Naive B cell (primary cell): Measurements from ENCODE around the gene MACO1. TPM values are rescaled to one million over a fixed set of nuclear protein-coding genes. Genes with fewer than 3 reads are reported as not detected.

Experiments used
- ATAC-seq, 2 donors: fragments of 150-1000 bp; cut with Tn5 transposase; 2 replicates each; pipeline ENCODE4 v1.10.0; 2021; ENCODE audit warnings: low read depth in 2 of 2, mild to moderate bottlenecking in 2 of 2, moderate library complexity in 2 of 2
- DNase-seq: peaks from one replicate; pipeline ENCODE4 v3.0.0; 2022
- H3K27ac Mint-ChIP-seq, 6 donors: one replicate each; pipeline ENCODE4 v1.8.0; 2020 to 2022; ENCODE audit warnings: mild to moderate bottlenecking in 6 of 6, mixed read lengths in 6 of 6, moderate library complexity in 5 of 6, inconsistent platforms in 2 of 6
- H3K27me3 Mint-ChIP-seq, 3 donors: one replicate each; pipeline ENCODE4 v1.8.0; 2021 to 2022; ENCODE audit warnings: mixed read lengths in 3 of 3, mild to moderate bottlenecking in 1 of 3
- H3K36me3 Mint-ChIP-seq, 2 donors: one replicate each; pipeline ENCODE4 v1.8.0; 2020 to 2022; ENCODE audit warnings: mixed read lengths in 2 of 2, inconsistent platforms in 1 of 2, mild to moderate bottlenecking in 1 of 2
- H3K4me1 Mint-ChIP-seq, 3 donors: one replicate each; pipeline ENCODE4 v1.8.0; 2020 to 2022; ENCODE audit warnings: mixed read lengths in 3 of 3, inconsistent platforms in 1 of 3, mild to moderate bottlenecking in 1 of 3, moderate library complexity in 1 of 3
- H3K4me3 Mint-ChIP-seq, 8 donors: one replicate each; pipeline ENCODE4 v1.8.0; 2020 to 2022; ENCODE audit warnings: mild to moderate bottlenecking in 8 of 8, mixed read lengths in 8 of 8, moderate library complexity in 8 of 8, inconsistent platforms in 2 of 8
- H3K9me3 Mint-ChIP-seq, 7 donors: one replicate each; pipeline ENCODE4 v1.8.0; 2020 to 2022; ENCODE audit warnings: mixed read lengths in 7 of 7, mild to moderate bottlenecking in 5 of 7, inconsistent platforms in 2 of 7, moderate library complexity in 1 of 7
- polyA plus RNA-seq, 6 donors: library from polyadenylated mRNA; unstranded; fragments of 300-500 nt; fragmentation: Illumina TruSeq; gene quantifications; one replicate each; pipeline ENCODE4 v1.2.3, GENCODE V29; 2021; ENCODE audit warnings: low read depth in 6 of 6

The MACO1 gene
- polyA plus RNA-seq, 6 donors from 2014 or later, result 2.7 to 9.9 (median 7.2) TPM

GRCh38 chr1:25516686-25517085, 86.0 kb downstream of the MACO1 start:
- peaks cover 0 to 7% (median 7%) of the 10 kb centered on the region in 3 donors for H3K4me1 Mint-ChIP-seq

DNA sequence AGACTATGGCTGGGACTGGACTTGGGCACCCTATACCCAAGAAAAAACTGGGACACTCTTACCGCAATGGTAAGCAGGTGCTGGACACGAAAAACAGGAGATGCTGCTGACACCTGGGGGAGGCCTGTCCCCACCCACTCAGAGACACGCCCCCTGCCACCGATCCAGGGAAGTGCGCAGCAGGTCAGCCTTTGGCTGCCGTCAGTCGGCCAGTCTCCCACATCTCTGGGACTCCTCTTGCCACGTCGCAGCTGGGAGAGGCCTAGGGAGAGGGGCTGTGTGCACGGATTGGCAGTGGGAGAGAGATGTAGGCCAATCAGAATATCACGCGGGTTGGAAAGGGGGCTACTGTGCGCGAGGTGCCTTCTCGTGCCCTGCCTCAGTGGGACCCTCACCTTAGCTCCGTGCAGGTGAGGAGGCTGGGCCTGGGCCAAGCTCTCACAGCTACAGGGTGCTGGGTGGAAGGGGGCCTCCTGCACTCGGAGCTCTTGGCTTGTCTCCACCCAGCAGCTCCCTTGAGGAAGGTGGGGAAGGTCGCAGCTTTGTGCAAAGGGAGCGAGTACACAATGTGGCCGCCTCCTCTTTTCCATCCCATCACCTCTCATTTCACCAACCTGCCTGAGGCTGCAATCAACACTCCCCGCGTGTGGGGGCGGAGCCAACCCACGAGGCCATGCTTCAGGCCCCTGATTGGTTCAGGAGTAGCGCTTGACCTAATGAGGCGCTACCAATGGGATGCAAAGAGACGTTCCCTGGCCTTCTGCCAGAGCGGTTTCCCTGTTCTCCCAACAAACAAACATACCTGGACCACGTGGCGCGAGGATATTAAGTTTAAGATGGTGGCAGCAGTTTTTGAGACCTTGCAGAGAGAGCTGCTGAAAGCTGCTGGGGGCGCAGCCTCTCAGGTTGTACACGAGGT, 87.0 kb downstream of the MACO1 start:
- DNase-seq (no peak), ATAC-seq (no peak)
- no peaks in the 10 kb centered on the region for H3K36me3 Mint-ChIP-seq
- peaks cover 0 to 5% (median 0%) of the 10 kb centered on the region in 3 donors for H3K27me3 Mint-ChIP-seq
- H3K4me1 Mint-ChIP-seq, result peaks cover 0 to 7% (median 7%) of the 10 kb centered on the region in 3 donors
- no peak overlapping the region for H3K4me3 Mint-ChIP-seq
- peaks cover 0 to 8% (median 0%) of the 10 kb centered on the region in 7 donors for H3K9me3 Mint-ChIP-seq
- H3K27ac Mint-ChIP-seq, result no peak overlapping the region

More at GRCh38 chr1:25516686-25517085, 86.0 kb downstream of the MACO1 start:
- DNase-seq (no peak), ATAC-seq (no peak)
- Mint-ChIP-seq H3K27ac (no peak overlapping the region), H3K27me3 (peaks cover 0 to 5% (median 0%) of the 10 kb centered on the region in 3 donors), H3K4me3 (no peak overlapping the region), H3K9me3 (peaks cover 0 to 10% (median 0%) of the 10 kb centered on the region in 7 donors), H3K36me3 (no peaks in the 10 kb centered on the region)

DNA sequence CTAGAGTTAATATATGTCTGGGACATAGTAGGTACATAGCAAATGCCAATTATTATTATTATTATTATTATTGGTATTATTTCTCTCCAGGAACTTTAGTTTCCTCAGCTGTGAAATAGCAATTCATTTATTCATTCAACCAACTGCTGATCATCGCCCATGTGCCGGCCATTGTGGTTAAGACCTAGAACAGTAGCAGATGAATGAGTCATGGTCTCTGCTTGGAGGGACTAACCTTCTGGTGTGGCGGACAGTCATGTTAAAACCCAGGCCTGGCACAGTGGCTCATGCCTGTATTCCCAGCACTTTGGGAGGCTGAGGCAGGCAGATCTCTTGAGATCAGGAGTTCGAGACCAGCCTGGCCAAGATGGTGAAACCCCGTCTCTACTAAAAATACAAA, 88.9 kb downstream of the MACO1 start:
- Mint-ChIP-seq H3K36me3 (no peaks in the 10 kb centered on the region), H3K4me1 (peaks cover 0 to 7% (median 7%) of the 10 kb centered on the region in 3 donors), H3K9me3 (peaks cover 0 to 2% (median 0%) of the 10 kb centered on the region in 7 donors), H3K27ac (no peak overlapping the region), H3K27me3 (peaks cover 0 to 4% (median 1%) of the 10 kb centered on the region in 3 donors), H3K4me3 (no peak overlapping the region)
- DNase-seq (no peak), ATAC-seq (no peak)

- Mint-ChIP-seq H3K27ac (no peak overlapping the region), H3K4me1 (peaks cover 0 to 7% (median 7%) of the 10 kb centered on the region in 3 donors), H3K36me3 (no peaks in the 10 kb centered on the region), H3K4me3 (no peak overlapping the region), H3K27me3 (peaks cover 0 to 10% (median 0%) of the 10 kb centered on the region in 3 donors), H3K9me3 (peaks cover 0 to 5% (median 4%) of the 10 kb centered on the region in 7 donors)
- peak in 1 of 2 donors; percentile 63 for ATAC-seq
- DNase-seq, result peak; percentile 38
These were observed 89.9 kb downstream of the MACO1 start for GRCh38 chr1:25520446-25521061.

DNA sequence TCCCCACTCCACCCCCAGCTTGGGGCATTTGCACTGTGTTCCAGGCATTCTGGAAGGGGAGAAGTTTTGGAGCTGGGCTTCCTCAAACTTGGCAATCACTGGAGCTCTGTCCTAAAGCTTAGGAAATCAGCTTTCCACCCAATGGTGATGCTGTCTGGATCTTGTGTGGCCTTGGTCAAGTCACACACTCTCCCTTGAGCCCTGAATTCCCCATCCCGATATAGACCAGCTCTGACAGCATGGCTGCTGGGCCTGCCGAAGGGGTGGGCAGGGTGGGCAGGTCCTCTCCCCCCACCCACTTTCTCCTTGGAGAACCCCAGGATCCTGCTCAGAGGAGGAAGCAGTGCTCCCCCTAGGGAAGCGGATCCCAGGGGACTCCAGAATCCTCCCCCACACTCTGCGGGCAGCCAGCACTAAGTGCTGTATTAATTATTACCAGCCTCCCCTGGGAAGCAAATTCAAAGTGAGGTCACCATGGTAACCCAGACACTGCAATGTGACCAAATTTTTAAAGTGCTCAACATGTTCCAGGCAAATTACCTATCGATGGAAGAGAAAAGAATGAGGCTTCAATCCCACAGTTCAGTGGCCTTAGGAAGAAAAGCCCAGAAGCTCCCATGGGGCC, 91.4 kb downstream of the MACO1 start:
- Mint-ChIP-seq H3K9me3 (peaks cover 0 to 5% (median 5%) of the 10 kb centered on the region in 7 donors), H3K4me3 (no peak overlapping the region), H3K27me3 (peaks cover 0 to 10% (median 0%) of the 10 kb centered on the region in 3 donors), H3K27ac (no peak overlapping the region), H3K4me1 (peaks cover 0 to 7% (median 7%) of the 10 kb centered on the region in 3 donors), H3K36me3 (no peaks in the 10 kb centered on the region)
- ATAC-seq (no peak), DNase-seq (no peak)

DNA sequence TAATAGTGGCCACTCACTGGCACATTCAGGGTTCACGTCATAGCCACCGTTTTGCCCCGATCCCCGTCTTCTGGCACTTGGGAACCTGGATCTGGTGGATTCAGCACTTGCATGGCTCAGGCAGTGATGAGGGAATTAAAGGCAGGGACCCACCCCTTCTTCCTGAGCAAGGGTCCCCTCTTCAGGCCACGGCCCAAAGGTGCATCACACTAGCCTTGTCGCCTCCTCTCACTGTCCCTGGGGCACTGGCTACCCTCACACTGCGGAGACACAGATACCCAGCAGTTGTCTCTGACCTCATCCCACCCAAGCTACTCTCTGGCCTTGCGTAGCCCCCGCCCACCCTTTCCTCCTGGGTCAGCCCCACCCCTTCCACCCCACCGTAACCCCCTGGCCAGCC, 92.8 kb downstream of the MACO1 start:
- peaks cover 0 to 10% (median 0%) of the 10 kb centered on the region in 3 donors for H3K27me3 Mint-ChIP-seq
- no peak for DNase-seq
- ATAC-seq, result no peak
- H3K27ac Mint-ChIP-seq, result peak overlapping the region in 1 of 6 donors; percentile 28
- no peak overlapping the region for H3K4me3 Mint-ChIP-seq
- peaks cover 0 to 7% (median 7%) of the 10 kb centered on the region in 3 donors for H3K4me1 Mint-ChIP-seq
- no peaks in the 10 kb centered on the region for H3K36me3 Mint-ChIP-seq
- peaks cover 0 to 5% (median 5%) of the 10 kb centered on the region in 7 donors for H3K9me3 Mint-ChIP-seq

DNA sequence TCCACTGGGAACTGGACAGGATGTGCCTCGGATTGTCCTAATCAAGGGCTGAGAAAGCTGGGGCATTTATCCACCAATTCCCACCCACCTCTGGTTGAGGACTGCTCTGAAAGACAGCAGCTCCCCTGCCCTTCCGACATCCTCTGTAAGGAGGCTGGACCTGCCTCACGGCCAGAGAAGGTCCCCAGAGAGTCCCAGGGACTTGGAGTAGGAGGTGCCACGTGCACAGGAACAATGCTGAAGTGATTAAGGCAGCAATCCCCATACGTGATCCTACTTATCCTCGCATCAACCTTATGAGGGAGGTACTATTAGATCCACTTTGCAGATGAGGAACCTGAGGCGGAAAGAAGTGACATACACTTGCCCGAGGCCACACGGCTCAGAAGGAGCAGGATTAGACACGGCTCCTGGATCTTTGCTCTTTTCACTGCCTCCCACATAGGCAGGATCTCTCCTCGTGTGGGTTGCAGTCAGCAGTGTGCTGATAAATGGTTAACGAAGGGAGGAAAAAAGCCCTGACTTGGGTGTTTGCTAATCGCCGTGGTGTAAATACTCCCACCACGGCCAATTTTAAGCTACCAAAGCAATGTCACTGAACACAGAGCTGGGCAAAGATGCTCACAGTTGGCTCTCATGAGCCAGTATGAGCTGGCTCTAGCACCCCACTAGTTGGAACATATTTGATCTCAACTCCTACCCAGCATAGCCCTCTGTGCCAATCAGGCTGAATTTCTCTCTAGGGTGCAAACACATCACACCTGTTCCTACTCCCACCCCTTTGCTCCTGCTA, 94.1 kb downstream of the MACO1 start:
- Mint-ChIP-seq H3K27ac (no peak overlapping the region), H3K36me3 (no peaks in the 10 kb centered on the region), H3K9me3 (peaks cover 0 to 5% (median 5%) of the 10 kb centered on the region in 7 donors), H3K27me3 (peaks cover 7 to 15% (median 8%) of the 10 kb centered on the region in 3 donors), H3K4me3 (no peak overlapping the region), H3K4me1 (peaks cover 4 to 7% (median 7%) of the 10 kb centered on the region in 3 donors)
- ATAC-seq (no peak), DNase-seq (no peak)

- ATAC-seq (no peak), DNase-seq (no peak)
- H3K27ac Mint-ChIP-seq, result no peak overlapping the region
- no peaks in the 10 kb centered on the region for H3K36me3 Mint-ChIP-seq
- peaks cover 0 to 5% (median 5%) of the 10 kb centered on the region in 7 donors for H3K9me3 Mint-ChIP-seq
- H3K4me1 Mint-ChIP-seq, result peaks cover 4 to 7% (median 7%) of the 10 kb centered on the region in 3 donors
- peaks cover 7 to 15% (median 8%) of the 10 kb centered on the region in 3 donors for H3K27me3 Mint-ChIP-seq
- H3K4me3 Mint-ChIP-seq, result no peak overlapping the region
These were observed 94.6 kb downstream of the MACO1 start for GRCh38 chr1:25525361-25525688.

DNA sequence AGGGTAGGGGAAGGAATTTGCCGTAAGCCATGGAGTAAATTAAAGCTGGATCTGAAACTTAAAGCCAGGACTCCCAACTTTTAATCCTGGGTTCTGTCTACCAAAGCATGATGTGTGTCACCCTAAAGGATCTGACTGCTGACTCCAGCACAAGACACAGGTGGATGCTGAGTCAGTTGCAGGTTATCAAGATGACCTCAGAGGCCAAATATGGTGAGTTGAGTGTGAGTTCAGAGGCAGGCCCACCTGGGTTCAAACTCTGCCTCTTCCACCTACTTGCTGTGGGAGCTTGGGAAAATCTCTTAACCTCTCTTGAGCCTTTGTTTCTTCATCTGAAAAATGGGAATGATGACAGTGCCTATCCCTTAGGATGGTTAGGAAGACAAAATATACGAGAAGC, 96.1 kb downstream of the MACO1 start:
- Mint-ChIP-seq H3K36me3 (no peaks in the 10 kb centered on the region), H3K9me3 (peaks cover 0 to 5% (median 5%) of the 10 kb centered on the region in 7 donors), H3K27me3 (peaks cover 7 to 15% (median 8%) of the 10 kb centered on the region in 3 donors), H3K4me1 (peaks cover 0 to 4% (median 0%) of the 10 kb centered on the region in 3 donors), H3K27ac (no peak overlapping the region), H3K4me3 (peak overlapping the region in 1 of 8 donors; percentile 23)
- DNase-seq (no peak), ATAC-seq (no peak)

DNA sequence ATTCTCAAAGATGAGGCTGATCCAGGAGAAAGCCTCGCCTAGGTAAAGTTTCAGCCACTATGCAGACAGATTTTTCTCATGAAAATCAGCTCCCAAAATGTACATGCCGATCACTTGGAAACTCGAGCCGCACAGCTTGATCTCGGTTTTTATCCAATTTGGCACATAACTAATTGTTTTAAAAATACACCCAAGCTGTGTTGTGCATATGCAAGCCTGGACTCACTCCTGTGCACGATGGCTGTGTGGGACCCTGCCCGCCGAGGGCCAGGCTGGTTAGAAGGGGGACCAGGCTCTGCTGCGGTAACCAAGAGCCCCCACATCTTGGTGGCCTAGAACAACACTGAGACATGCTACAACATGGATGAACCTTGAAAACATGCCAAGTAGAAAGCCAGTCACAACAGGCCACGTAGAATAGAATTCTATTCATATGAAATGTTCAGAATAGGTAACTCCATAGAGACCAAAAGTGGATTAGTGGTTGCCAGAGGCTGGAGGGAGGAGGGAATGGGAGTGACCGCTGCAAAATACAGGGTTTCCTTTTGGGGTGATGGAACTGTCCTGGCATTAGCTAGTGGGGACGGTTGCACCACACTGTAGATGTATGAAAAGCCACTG, 96.6 kb downstream of the MACO1 start:
- no peak overlapping the region for H3K4me3 Mint-ChIP-seq
- ATAC-seq (no peak), DNase-seq (no peak)
- peaks cover 7 to 15% (median 8%) of the 10 kb centered on the region in 3 donors for H3K27me3 Mint-ChIP-seq
- peaks cover 0 to 5% (median 5%) of the 10 kb centered on the region in 7 donors for H3K9me3 Mint-ChIP-seq
- no peak overlapping the region for H3K27ac Mint-ChIP-seq
- H3K4me1 Mint-ChIP-seq, result peaks cover 0 to 4% (median 0%) of the 10 kb centered on the region in 3 donors
- H3K36me3 Mint-ChIP-seq, result no peaks in the 10 kb centered on the region

DNA sequence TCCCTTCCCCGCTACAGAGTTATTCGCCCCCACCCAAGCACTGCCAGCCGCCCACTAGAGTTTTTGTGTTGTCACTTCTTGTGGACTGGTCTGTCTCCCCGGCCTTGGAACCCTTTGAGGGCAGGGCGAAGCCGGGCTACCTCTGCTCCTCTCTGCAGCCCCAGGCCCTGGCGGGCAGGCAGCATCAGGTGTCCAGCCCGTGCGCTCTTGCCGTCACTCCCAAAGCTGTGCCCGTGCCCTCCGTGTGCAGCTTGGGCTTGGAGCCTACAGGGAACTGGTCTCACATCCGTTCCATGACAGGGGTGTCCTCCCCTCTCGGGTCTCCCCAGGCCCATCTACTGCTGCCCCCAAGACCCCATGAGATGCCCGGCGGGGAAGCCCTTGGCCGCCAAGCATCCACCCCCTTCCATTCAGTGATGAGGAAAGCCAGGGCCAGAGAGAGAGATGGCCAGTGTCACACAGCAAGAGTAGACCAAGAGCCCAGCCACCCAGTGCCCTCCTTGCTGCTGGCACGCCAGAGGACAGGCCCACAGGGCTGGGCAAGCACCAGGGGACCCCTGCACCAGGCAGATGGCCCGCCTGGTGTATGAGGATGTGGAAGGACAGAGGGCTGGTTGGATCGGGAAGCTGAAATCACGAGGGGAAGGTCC, 97.4 kb downstream of the MACO1 start:
- peaks cover 7 to 15% (median 8%) of the 10 kb centered on the region in 3 donors for H3K27me3 Mint-ChIP-seq

More for the DNA sequence above, 97.4 kb downstream of the MACO1 start:
- ATAC-seq (no peak), DNase-seq (no peak)
- H3K4me1 Mint-ChIP-seq, result peaks cover 0 to 4% (median 0%) of the 10 kb centered on the region in 3 donors
- no peak overlapping the region for H3K4me3 Mint-ChIP-seq
- peaks cover 0 to 5% (median 5%) of the 10 kb centered on the region in 7 donors for H3K9me3 Mint-ChIP-seq
- H3K27ac Mint-ChIP-seq, result peak overlapping the region in 1 of 6 donors; percentile 28
- H3K36me3 Mint-ChIP-seq, result no peaks in the 10 kb centered on the region
